PFSK-1 (cell line): ENCODE data around the gene TBX18.

Experiments used
- FOXP2 ChIP-seq: optimal IDR thresholded peaks from 2 replicates; pipeline ENCODE3; 2011; ENCODE audit warnings: borderline replicate concordance, control low read depth, inconsistent platforms; ENCODE audit not compliant: insufficient read depth; ENCODE audit errors: extremely low read length, extremely low read depth
- POLR2AphosphoS5 ChIP-seq: IDR thresholded peaks from 2 replicates; pipeline ENCODE4 v1.6.1; 2012; ENCODE audit warnings: low read depth, mild to moderate bottlenecking, control low read depth, low read length, moderate library complexity
- SIN3A ChIP-seq: IDR thresholded peaks from 2 replicates; pipeline ENCODE4 v1.6.1; 2012; ENCODE audit warnings: mild to moderate bottlenecking, low read length, moderate library complexity, borderline replicate concordance; ENCODE audit not compliant: insufficient read depth
- TAF1 ChIP-seq: IDR thresholded peaks from 2 replicates; pipeline ENCODE4 v1.6.1; 2012; ENCODE audit warnings: low read length, control low read depth, borderline replicate concordance; ENCODE audit not compliant: insufficient read depth
- TF ChIP-seq, protein P1 (sequence below), 2 experiments: IDR thresholded peaks; 2 replicates each; pipeline versions ENCODE4 v1.6.1 to v1.8.0; 2011 to 2012; ENCODE audit warnings: low read depth in 2 of 2, low read length in 2 of 2, control low read depth in 1 of 2, inconsistent platforms in 1 of 2, mild to moderate bottlenecking in 1 of 2, moderate library complexity in 1 of 2; ENCODE audit not compliant: insufficient read depth in 1 of 2

Gene TBX18

DNA sequence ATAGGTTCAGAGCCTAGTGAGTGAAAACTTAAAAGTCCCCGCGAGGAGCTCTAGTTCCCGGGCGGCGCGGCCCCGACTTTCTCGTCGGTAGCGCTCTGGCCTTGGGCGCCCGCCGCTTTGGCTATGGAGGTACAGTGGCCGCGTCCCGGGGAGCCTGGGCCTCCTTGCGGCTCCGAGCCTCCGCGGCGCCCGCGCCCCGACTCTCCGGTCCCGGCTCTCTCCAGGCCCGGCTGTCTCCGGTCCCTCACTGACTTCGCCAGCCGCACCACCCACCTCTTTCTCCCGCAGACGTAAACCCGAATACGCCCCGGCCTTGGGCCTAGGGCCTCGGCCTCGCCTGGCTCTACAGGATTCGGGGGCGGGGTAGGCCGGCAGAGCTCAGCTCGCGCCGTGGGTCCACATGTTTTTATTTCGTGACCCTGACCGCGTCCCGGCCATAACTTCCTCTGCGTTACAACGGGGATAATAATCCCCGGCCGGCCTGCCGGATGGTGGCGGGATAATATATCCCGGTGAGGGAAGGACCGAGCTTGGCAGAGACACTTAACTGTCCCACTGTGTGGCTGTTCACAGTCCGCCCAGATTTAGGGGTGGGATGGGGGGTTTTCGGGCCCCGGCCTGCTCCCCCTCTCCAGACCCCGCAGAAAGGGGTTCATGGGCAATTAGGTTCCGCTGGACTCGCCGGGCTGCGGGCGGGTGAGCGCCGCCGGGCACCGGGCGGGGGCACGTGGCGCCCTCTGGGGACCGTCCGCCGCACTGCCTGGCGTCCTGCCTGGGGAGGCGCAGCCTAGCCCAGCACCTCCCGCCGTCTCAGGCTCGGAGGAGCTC, 10.0 kb upstream of the TBX18 start:
- TF ChIP-seq FOXP2 (no peak), POLR2AphosphoS5 (no peak), SIN3A (no peak), TAF1 (no peak)
- TF ChIP-seq, protein P1, sequence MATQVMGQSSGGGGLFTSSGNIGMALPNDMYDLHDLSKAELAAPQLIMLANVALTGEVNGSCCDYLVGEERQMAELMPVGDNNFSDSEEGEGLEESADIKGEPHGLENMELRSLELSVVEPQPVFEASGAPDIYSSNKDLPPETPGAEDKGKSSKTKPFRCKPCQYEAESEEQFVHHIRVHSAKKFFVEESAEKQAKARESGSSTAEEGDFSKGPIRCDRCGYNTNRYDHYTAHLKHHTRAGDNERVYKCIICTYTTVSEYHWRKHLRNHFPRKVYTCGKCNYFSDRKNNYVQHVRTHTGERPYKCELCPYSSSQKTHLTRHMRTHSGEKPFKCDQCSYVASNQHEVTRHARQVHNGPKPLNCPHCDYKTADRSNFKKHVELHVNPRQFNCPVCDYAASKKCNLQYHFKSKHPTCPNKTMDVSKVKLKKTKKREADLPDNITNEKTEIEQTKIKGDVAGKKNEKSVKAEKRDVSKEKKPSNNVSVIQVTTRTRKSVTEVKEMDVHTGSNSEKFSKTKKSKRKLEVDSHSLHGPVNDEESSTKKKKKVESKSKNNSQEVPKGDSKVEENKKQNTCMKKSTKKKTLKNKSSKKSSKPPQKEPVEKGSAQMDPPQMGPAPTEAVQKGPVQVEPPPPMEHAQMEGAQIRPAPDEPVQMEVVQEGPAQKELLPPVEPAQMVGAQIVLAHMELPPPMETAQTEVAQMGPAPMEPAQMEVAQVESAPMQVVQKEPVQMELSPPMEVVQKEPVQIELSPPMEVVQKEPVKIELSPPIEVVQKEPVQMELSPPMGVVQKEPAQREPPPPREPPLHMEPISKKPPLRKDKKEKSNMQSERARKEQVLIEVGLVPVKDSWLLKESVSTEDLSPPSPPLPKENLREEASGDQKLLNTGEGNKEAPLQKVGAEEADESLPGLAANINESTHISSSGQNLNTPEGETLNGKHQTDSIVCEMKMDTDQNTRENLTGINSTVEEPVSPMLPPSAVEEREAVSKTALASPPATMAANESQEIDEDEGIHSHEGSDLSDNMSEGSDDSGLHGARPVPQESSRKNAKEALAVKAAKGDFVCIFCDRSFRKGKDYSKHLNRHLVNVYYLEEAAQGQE (IDR thresholded peaks at IDR 0.05; ENCODE audit: insufficient read depth in 1 of 2, low read depth in 2 of 2, low read length in 2 of 2) = no peak

DNA sequence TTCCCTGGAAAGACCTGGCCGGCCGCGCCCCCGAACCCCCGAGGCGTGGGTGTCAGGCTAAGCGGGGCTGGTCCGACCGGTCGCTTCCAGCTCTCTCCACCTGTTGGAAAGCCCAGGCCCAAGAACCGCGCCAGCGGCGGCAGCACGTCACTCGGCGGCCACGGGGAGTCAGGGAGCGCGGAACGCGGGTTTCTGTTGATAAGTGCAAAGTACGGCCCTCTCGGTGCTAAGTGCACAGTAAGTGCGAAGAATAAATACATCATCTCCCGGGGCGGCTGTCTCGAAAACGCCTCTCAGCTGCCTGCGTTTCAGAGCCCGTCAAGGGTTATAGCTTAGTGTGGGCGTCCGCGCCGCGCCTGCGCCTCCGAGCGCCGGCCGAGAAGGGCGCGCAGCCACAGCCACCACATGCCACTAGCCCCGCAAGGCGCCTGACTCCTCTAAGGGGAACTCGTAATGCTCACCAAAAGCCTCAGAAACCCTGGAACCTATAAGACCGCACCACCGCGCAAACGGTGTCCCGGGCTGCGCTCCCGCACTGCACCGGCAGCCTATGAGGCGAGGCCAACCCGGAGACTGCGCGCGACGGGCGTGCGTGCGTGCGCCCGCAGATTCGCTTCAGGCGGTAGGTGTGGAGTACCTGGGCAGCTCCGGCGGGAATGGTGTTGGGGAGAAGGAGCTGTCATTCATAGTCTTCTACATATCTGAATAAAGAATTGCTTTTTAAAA, 9.2 kb upstream of the TBX18 start:
- TF ChIP-seq SIN3A = no peak
- TF ChIP-seq FOXP2 = no peak
- TF ChIP-seq TAF1 = no peak
- no peak for TF ChIP-seq POLR2AphosphoS5
- TF ChIP-seq, protein P1 (IDR thresholded peaks at IDR 0.05; ENCODE audit: insufficient read depth in 1 of 2, low read depth in 2 of 2, low read length in 2 of 2) = no peak

DNA sequence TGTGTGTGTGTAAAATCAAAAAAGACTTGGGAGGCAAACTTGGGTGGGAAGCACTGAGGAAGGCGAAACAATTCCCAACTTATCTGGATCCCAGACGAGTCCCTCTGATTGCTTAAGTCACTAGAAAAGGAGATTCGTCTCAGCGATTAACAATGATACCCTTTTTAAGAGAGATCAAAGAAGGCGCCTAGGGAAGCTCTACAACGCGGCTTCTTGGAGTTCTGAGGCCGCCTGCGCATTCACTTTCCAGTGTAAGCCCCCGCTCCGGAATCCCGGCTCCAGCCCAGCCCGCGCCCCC, 8.7 kb upstream of the TBX18 start:
- no peak for TF ChIP-seq TAF1
- TF ChIP-seq SIN3A = no peak
- TF ChIP-seq POLR2AphosphoS5 = no peak
- TF ChIP-seq FOXP2 = no peak
- TF ChIP-seq, protein P1 (IDR thresholded peaks at IDR 0.05; ENCODE audit: insufficient read depth in 1 of 2, low read depth in 2 of 2, low read length in 2 of 2) = no peak

DNA sequence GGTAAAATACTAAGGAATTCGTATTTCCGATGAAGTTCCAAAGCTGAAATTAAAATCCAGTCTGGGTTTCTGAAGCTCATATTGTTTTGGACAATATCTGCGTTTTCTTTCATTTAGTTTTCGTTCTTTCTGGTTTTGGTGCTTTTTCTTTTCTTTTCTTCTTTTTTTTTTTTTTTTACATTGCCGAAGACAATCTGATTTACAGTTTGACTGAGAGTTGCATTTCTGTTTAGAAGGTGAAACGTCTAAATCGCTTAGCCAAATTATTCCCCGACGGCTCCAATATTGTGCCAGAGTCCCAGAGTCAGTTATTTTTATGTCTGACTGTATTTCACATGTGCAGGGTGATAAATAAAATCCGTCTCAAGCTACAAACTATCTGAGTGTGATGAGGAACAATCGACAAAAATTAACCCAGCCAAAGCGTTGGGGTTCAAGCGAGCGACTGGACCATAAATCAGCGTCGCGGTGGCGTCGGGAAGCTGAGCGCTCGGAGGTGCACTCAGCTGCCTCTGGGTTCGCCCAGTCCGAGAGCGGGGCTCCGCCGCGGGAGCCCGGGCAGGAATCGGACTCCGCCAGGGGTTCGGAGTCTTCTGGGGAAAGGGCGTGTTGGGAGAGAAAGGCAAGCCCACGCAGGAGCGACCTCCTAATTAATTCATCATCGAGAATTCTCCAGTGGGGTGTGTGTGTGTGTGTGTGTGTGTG, 8.2 kb upstream of the TBX18 start:
- TF ChIP-seq, protein P1 (IDR thresholded peaks at IDR 0.05; ENCODE audit: insufficient read depth in 1 of 2, low read depth in 2 of 2, low read length in 2 of 2) = no peak
- TF ChIP-seq POLR2AphosphoS5 (no peak), SIN3A (no peak), FOXP2 (no peak), TAF1 (no peak)
